Activated CD4-positive, alpha-beta T cell treated with anti-CD3 and anti-CD28 coated beads for 4 hours (primary cell): Measurements from ENCODE around the gene DNAAF9.
A peak's percentile ranks its signal among the peaks of the same experiment; 100 is the strongest.

Source experiments
- DNase-seq, 2 donors: peaks; one replicate each; pipeline ENCODE4 v3.0.0-alpha.2; 2020

The DNAAF9 gene

DNA sequence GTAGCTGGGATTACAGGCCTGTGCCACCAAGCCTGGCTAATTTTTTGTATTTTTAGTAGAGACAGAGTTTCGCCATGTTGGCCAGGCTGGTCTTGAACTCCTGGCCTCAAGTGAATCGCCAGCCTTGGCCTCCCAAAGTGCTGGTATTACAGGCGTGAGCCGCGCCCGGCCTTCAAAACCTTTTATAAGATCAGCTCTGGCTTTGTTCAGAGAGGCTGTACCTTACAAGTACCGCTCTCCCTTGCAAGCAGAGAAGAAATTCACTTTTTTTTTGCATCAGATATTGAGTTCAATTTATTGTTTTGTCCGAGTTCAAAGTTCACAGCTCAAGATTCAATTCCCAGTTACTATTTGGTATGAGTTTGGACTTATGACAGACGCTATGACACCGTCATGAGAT is 1.9 kb upstream of the DNAAF9 start:
- no peak for DNase-seq

DNA sequence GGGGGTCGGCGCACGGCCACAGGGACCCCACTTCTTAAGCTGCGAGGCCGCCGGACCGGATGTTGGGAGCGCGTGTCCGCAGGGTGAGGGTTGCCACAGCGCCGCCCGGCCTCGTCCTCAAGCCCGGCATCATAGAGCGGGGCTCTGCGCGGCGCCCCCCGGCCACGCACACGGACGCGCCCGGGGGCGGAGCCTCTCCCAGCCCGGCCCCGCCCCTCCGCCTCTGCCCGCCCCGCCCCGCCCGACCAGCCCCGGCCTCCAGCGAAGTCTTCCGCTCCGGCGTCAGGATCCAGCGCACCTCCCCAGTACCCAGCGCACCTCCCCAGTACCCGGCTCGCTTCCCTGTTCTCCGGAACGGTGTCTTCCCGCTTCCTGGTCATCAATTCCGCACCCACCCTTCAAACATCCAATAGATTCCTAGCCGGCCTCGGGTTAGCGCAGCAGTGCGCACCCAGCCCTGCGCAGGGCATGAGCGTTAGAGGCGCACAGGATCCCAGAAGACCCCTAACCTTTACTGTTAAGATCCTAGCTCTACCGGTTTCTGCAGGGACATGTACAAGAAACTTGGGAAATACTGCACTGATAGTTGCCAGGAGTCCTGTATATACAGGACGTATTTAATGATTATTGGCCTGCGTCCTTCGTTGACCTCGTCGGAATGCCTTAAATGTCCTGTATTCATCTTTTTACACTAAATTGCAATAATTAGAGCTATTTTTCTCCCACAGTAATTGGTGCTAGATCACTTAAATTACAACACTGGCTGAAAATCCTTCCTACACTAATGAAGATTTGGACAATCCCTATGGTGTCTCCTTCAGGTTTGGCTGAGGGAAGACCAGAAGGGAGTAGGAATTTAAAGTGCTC is 535 bp upstream of the DNAAF9 start:
- peak; percentile 66 to 72 for DNase-seq

DNA sequence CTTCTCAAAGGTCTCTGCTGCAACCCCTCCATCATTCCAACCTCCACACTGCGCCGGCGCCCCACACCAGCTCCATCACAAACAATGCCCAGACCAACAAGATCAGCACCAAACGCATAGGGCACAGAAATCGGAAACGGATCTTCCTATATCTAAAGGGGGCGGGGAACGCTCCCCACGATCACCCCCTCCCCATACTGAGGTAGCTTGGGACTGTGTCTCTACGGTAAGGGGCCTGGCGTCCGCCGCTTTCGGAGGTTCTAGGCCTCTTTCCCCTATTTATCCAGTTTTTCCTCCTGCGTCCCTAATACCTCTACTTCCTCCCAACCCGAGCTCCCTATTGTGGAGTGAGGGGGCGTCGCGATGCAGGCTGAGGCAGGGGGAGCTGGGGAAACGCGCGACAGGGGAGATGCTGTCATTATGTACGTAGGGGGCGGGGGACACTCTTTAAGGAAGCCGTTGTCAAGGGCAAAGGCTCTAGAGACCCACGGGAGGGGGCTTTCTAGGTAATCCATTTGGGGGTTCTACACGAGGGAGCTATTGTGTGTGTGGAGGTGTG is 909 bp downstream of the DNAAF9 start:
- peak; percentile 5 to 6 for DNase-seq

DNA sequence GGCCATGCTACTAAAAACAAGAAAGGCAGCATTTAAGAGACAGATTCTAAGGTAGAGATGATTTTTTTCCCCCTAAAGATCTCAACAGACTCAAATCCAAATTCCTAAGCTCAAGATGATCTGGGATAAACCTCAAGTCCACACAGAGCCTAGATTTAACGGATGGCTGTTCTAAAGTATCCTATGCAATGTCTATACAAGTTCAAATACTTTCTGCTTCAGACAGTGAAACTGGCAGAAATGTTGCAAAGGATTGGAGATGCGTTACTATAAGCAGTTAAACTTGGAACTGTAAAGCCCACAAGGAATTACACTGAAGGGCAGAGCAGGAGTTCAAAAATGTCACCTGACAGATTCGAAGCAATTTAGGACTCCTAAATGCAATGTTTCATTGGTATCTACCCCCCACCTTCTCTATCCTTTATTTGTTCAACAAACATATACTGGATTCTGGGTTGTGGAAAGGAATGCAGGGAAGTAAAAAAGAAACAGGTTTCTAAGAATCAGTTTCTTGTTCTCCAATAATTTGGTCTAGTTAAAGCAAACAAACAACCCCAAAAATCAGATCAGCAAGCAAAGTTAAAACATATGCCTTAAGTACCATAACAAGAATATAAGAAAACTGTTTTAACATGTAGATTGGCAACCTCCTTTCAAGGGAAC is 1.6 kb downstream of the DNAAF9 start:
- DNase-seq: no peak

DNA sequence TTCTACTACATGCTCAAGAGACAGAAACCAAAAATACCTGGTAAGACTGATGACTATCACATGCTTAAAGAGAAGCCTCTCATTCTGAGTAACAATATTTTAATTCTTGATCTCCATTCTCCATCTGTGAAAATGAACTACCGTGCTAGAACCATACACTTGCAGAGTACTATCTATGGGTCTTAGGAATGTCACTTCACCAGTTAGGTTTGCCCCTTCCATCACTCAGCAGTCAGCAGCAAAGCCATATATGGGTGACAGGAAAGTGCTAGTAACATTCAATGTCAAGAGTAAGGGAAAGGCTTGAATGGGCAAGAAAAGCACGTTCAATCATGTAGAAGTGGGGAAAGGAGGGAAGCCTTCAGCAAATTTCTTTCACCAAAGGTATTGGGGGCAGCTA is 2.3 kb downstream of the DNAAF9 start:
- no peak for DNase-seq

DNA sequence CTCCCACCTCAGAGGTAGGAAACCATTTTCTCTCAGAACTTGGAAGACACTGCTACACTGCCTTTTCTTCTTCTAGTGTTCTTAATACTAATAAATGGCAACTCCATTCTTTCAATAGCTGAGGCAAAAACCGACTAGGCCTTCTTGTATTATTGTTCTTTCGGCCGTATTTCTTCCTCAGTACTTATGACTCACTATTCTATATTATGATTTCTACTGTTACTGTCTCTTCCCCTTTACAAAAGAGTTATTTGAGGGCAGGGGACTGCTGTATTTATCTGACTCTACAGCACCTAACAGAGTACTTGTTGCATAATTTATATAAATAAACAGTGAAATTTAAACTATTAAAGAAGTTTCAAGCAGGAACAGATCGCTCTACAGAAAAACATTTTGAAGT is 3.1 kb downstream of the DNAAF9 start:
- no peak for DNase-seq

DNA sequence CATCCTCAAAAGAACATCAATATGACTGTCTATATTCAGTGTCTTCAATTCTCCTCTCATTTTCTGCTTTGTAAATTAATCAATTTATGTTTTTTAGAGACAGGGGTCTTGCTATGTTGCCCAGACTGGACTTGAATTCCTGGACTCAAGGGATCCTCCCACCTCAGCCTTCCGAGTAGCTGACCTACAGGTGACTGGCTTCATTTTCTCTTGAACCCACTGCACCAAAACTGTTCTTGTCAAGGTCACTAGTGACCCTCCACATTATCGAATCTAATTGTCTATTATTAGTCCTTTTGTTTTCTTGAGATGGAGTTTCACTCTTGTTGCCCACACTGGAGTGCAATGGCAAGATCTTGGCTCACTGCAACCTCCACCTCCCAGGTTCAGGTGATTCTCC is 3.7 kb downstream of the DNAAF9 start:
- no peak for DNase-seq

DNA sequence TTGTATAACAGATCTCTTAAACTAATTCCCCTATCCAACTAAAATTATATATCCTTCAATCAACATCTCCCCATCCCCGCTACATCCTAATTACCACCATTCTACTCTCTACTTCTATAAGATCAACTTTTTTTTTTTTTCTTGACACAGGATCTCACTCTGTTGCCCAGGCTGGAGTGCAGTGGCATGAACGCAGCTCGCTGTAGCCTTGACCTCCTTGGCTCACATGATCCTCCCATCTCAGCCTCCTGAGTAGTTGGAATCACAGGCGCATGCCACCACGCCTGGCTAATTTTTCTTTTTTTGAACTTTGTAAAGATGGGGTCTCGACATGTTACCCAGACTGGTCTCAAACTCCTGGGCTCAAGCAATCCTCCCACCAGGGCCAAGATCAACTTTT is 5.0 kb downstream of the DNAAF9 start:
- no peak for DNase-seq

DNA sequence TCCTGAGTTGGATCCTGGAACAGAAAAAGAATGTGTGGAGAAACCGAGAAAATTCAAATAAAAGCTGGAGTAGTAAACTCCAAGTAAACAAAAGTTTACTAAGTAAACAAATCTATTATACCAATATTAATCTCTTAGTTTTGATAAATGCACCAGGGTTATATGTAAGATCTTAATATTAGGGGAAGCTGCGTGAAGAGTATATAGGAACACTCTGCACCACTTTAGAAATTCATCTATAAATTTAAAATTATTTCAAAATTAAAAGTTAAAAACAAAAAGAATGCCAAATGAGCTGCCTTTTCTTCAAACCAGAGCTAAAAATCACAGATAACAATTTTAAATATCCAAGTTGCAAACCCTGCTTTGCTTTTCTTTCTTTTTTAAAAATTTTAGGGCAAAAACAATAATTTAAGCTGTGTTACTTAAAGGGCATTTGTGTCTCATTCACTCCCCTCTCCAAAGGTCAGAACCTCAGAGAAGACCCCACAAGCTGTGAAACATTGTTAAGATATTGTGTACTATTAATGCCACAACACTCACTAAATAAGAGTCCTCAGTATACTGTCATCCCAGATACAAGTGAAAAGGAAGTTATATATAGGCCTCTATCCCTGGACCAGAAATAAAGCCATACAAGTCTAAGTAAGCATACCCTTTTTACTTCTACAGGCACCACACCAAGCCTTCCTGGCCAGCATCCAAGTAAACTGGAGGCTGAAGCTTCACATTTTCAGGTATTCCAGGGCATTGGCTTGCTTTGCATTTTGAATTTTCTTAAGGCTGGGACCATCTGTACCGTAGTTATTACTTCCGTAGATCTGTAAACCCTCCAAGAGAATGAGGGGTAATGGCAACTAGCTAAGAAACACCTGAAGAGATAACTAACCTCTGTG is 7.0 kb downstream of the DNAAF9 start:
- DNase-seq: no peak

DNA sequence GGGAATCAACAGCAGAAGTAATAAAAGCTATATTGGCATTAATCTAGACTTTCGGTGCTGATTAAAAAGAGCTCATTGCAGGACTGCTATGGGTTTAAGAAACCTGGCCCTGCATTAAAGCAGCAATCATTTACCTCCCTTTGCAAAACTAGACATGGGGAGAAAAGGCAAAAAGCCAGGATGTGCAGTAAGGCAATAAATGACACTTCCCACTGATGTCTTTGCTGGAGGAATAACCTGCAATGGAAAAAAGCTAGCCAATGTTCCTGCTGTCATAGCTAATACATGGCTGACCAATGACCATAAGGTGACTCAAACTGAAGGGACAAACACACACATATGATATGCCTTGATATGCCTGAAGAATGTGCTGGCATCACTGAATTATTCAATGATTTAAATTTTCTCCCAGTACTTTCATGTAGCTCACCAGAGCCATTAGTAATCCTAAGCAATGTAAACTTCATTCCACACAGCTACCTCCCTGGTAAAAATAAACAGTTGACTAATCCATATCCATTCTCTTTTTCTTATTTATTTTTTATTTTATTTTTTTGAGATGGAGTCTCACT is 8.7 kb downstream of the DNAAF9 start:
- no peak for DNase-seq

DNA sequence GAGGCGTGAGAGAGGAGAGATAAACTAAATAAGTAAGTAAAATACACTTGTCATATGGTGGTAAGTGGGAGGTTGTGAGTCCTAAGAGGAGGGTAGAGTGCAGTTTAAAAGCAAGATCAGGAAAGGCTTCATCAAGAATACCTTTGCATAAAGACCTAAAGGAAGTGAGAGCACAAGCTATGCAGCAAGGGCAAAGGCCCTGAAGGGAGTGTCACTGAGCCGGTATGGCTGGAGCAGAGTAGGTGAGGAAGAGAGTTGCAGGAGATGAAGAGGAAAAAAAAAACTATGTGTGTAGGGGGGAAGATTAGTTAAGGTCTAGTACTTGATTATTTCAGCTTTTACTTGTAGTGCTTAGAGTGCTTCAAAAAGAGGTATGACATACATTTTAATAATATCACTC is 11.0 kb downstream of the DNAAF9 start:
- DNase-seq: no peak

GRCh38 chr20:3392756-3393155 is 14.7 kb downstream of the DNAAF9 start:
- no peak for DNase-seq

DNA sequence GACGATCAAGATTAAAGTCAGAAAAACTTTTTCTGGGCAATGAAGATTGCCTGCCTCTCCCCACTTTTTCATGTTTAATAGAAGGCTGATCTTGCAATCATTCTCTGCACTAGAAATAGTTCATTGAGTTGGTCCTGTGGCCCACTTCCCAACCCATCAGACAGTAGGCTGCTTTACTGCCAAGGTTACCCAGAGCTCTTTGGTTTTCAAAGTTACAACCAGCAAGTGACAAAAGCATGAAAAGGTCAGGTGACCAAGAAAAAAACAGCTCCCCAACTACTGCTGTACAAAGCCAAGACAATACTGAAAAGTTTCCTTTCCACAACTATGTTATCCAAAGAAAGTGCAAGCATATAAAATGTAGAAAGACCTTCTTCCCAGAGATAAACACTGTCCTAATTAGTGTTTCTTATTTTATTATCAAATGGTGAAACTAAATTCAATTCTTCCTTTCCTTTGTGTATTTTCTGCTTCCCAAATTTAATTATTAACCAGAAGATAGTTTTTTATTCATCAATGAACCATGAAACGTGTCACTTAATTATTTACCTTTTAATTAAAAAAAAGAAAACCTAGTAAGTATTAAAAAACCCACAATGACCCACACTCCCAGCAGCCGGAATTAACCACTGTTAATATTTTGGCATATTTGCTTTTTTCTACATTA is 16.6 kb downstream of the DNAAF9 start:
- no peak for DNase-seq

GRCh38 chr20:3383878-3384495 is 23.5 kb downstream of the DNAAF9 start:
- no peak for DNase-seq

- DNase-seq: no peak
Observed at GRCh38 chr20:3382836-3383235, 24.6 kb downstream of the DNAAF9 start.

- no peak for DNase-seq
Observed at GRCh38 chr20:3380228-3381070, 27.0 kb downstream of the DNAAF9 start.

DNA sequence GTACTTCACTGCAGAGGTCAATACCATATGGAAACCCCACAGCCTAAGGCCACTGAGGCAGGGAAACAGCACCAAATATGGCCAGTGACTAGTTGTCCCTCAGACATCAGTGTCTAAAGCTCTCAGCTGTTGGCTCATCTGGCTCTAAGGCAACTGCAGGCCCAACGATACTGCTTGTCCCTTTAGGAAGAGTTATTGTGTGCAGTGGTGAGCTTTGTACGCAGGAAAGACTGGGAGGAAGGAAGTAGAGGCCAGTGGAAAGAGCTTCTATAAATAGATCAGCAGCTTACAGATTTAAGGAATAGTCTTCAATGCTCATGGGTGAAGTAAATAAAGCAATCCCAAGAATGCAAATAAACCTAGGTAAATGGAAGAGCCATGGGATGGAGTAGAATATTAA is 29.3 kb downstream of the DNAAF9 start:
- no peak for DNase-seq

DNA sequence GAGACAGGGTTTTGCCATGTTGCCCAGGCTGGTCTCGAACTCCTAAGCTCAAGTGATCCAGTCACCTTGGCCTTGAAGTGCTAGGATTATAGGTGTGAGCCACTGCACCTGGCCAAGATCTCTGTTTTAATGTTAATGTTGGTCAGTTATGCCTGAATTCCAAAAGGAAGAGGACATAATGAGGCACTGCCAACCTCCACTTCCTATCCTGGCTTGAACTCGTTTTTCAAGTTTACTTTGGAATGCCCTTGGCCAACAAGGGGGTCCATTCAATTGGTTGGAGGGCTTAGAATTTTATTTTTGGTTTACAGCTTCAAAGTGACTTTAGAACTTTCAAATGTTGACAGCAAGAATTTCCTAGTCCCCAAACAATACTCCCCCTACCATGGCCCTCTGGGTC is 29.8 kb downstream of the DNAAF9 start:
- DNase-seq: no peak

- DNase-seq: no peak
Observed at GRCh38 chr20:3374296-3374695, 33.2 kb downstream of the DNAAF9 start.

DNA sequence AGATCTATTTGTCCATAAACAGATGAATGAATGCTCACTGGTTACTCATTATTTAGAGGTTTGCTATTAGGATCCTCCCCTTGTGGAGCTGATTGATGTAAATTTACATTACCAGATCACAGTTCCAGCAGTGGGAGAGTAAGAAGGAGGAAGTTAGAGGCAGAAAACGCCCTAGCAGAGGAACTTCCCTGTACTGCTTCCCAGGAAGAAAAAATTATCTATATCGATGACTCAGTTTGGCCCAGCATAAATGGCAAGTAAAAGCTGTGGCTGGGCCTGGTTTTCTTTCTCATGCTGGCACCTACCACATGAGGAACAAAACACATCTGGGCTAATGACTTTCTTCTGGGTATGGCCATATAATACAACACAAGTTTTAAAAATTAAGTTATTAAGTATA is 35.7 kb downstream of the DNAAF9 start:
- no peak for DNase-seq

GRCh38 chr20:3367089-3367488 is 40.4 kb downstream of the DNAAF9 start:
- DNase-seq: no peak
